Body of pancreas (tissue), 4 donors: ENCODE data around the gene MUS81.

Source experiments
- POLR2A ChIP-seq, 3 donors: fragments of 450-650 bp; IDR thresholded peaks; one replicate each; pipeline ENCODE4 v1.6.1; 2016; ENCODE audit warnings: antibody characterized with exemption in 3 of 3, mild to moderate bottlenecking in 2 of 3
- TF ChIP-seq, protein P1 (sequence below), 7 experiments: fragments of 450-650 bp in 4 of 7; fragments of 200-600 bp in 3 of 7; sonication (generic) in 3 of 7; IDR thresholded peaks; one replicate each; pipeline ENCODE4 v1.5.1; 2016 to 2019; ENCODE audit warnings: antibody characterized with exemption in 7 of 7

DNA sequence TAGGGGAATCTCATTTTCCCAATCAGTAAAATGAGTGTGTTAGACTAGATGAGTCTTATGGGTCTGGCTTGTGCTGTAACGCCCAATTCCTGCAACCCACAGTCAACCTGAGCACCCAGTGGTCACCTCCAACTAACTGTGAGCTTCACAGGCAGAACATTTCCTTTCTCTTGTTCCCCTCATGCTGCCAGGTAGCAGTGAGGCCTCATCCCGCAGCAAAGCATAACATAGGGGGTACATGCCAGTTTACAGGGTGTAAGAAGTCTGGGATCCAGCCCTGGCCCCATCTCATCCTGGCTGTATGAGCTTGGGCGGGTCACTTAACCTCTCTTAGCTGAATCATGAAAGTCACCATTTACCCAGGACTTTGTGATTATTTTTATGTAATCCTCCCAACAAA lies 8.7 kb downstream of the MUS81 start:
- TF ChIP-seq, protein P1, sequence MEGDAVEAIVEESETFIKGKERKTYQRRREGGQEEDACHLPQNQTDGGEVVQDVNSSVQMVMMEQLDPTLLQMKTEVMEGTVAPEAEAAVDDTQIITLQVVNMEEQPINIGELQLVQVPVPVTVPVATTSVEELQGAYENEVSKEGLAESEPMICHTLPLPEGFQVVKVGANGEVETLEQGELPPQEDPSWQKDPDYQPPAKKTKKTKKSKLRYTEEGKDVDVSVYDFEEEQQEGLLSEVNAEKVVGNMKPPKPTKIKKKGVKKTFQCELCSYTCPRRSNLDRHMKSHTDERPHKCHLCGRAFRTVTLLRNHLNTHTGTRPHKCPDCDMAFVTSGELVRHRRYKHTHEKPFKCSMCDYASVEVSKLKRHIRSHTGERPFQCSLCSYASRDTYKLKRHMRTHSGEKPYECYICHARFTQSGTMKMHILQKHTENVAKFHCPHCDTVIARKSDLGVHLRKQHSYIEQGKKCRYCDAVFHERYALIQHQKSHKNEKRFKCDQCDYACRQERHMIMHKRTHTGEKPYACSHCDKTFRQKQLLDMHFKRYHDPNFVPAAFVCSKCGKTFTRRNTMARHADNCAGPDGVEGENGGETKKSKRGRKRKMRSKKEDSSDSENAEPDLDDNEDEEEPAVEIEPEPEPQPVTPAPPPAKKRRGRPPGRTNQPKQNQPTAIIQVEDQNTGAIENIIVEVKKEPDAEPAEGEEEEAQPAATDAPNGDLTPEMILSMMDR (IDR thresholded peaks at IDR 0.05), result no peak
- no peak for TF ChIP-seq POLR2A (IDR thresholded peaks at IDR 0.05)
